WERI-Rb-1 (cell line): ENCODE measurements around the gene HTR1A.

Experiments used
- DNase-seq: peaks from one replicate; pipeline ENCODE4 v3.0.0-alpha.2; 2020
- H3K27ac ChIP-seq: fragments of 250-450 bp; sonication (Bioruptor Pico); 2 replicates; pipeline ENCODE4 v1.5.1; 2020; ENCODE audit warnings: mild to moderate bottlenecking, moderate library complexity
- H3K27me3 ChIP-seq: fragments of 250-450 bp; sonication (Bioruptor Pico); 2 replicates; pipeline ENCODE4 v1.5.1; 2021; ENCODE audit warnings: mild to moderate bottlenecking, low read depth, moderate library complexity; ENCODE audit not compliant: insufficient read depth, severe bottlenecking
- H3K36me3 ChIP-seq: fragments of 250-450 bp; sonication (Bioruptor Pico); 2 replicates; pipeline ENCODE4 v1.5.1; 2020; ENCODE audit warnings: mild to moderate bottlenecking, moderate library complexity
- H3K4me3 ChIP-seq: 2 replicates; pipeline ENCODE4 v1.5.1; 2011; ENCODE audit warnings: low read depth, mild to moderate bottlenecking, control low read depth, low read length
- H3K9me3 ChIP-seq: fragments of 250-450 bp; sonication (Bioruptor Pico); 2 replicates; pipeline ENCODE4 v1.5.1; 2021; ENCODE audit warnings: mild to moderate bottlenecking, moderate library complexity; ENCODE audit not compliant: severe bottlenecking
- TF ChIP-seq, protein P1 (sequence below): IDR thresholded peaks from 2 replicates; pipeline ENCODE4 v1.5.1; 2011; ENCODE audit warnings: low read depth, mild to moderate bottlenecking, control low read depth, inconsistent platforms, low read length

Gene HTR1A

DNA sequence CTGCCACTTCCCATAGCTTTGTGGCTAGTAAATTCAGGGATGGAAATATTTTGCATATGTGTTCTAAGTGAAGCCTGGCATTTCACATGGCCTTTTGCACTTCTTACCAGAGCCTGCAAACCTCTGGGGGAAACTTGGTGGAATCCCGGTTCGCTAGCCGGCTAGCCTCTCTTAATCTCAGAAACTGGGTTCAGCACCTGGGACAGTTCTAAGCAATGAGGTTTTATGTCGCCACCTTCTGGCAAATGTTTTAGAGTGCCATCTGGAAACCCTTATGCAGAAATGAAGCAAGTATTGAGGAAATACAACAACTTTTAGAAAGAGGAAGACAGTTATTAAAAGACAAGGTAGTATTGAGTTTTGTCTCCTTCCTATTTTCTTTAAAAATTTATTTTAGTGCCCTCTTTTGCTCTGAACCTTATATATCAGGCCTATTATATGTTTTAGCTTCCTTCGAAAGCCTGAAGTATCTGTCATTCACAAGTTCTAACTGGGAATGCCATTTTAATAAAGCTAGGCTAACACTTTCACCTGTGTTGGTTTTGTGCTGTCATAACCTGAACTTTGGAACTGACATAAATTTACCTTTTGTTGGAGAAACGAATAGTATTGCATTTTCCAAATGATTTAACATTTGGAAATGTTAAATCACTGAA lies 963 bp upstream of the HTR1A start:
- Histone ChIP-seq H3K4me3 (peak overlapping the region; percentile 67), H3K27ac (no peak overlapping the region), H3K27me3 (peaks cover 4% of the 10 kb centered on the region), H3K36me3 (no peaks in the 10 kb centered on the region), H3K9me3 (no peaks in the 10 kb centered on the region)
- peak; percentile 57 for DNase-seq
- TF ChIP-seq, protein P1, sequence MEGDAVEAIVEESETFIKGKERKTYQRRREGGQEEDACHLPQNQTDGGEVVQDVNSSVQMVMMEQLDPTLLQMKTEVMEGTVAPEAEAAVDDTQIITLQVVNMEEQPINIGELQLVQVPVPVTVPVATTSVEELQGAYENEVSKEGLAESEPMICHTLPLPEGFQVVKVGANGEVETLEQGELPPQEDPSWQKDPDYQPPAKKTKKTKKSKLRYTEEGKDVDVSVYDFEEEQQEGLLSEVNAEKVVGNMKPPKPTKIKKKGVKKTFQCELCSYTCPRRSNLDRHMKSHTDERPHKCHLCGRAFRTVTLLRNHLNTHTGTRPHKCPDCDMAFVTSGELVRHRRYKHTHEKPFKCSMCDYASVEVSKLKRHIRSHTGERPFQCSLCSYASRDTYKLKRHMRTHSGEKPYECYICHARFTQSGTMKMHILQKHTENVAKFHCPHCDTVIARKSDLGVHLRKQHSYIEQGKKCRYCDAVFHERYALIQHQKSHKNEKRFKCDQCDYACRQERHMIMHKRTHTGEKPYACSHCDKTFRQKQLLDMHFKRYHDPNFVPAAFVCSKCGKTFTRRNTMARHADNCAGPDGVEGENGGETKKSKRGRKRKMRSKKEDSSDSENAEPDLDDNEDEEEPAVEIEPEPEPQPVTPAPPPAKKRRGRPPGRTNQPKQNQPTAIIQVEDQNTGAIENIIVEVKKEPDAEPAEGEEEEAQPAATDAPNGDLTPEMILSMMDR, result peak; percentile 61

DNA sequence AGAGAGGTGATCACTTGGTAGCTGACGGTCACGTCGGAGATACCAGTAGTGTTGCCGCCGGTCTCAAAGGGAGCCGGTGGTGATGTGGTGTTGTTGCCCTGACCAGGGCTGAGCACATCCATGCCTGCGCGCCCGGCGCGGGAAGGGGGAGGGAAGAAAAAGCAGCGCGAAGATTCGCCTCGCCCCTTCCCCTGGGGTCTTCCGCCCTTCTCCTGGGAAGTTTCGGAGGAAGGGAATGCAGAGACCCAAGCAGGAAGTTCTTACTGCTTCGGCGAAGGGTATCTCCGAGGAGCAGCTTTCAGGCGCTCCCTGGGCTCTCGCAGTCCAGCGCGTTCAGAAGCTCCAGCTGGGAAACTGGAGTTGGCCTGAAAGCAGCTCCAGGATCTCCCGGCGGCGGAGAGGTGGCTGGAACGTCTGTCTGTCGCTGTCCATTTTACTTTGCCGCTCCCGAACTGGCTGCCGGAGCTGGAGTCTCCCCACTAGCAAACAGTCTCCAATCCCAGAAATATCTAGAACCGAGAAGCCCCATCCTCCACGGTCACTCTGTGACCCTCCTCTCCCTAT lies 565 bp downstream of the HTR1A start:
- no peaks in the 10 kb centered on the region for H3K9me3 ChIP-seq
- peak; percentile 32 for DNase-seq
- H3K27ac ChIP-seq, result no peak overlapping the region
- peaks cover 4% of the 10 kb centered on the region for H3K27me3 ChIP-seq
- peak overlapping the region; percentile 67 for H3K4me3 ChIP-seq
- TF ChIP-seq, protein P1, result no peak
- H3K36me3 ChIP-seq, result no peaks in the 10 kb centered on the region

DNA sequence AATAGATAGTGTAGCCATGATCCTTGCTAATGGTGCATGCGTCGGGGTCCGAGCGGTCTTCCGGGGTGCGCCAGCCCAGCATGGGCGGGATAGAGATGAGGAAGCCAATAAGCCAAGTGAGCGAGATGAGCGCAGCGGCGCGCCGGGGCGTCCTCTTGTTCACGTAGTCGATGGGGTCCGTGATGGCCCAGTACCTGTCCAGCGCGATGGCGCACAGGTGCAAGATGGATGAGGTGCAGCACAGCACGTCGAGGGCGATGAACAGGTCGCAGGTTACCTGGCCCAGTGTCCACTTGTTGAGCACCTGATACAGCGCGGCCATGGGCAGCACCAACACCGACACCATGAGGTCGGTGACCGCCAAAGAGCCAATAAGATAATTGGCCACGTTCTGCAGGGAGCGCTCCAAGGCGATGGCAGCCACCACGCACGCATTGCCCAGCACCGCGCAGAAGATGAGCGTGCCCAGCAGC lies 1.1 kb downstream of the HTR1A start:
- no peaks in the 10 kb centered on the region for H3K9me3 ChIP-seq
- H3K36me3 ChIP-seq, result no peaks in the 10 kb centered on the region
- DNase-seq, result peak; percentile 35
- no peak overlapping the region for H3K27ac ChIP-seq
- peak overlapping the region; percentile 67 for H3K4me3 ChIP-seq
- H3K27me3 ChIP-seq, result peaks cover 4% of the 10 kb centered on the region
- TF ChIP-seq, protein P1, result no peak

DNA sequence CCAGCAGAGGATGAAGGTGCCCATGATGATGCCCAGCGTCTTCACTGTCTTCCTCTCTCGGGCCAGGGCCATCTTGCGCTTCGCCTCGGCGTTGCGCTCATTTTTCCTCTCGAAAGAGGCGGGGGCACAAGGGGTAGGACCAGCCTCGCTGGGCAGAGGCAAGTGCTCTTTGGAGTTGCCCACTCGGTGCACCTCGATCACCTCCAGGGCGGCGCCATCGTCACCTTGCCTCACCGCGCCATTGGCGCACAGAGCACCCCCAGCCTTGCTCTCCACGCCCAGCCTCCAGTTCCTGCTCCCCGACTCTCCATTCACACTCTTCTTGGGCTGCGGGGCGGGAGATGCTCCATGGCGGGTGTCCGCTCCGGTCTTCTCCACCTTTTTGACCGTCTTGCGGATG lies 1.6 kb downstream of the HTR1A start:
- peak; percentile 47 for DNase-seq
- Histone ChIP-seq H3K27ac (no peak overlapping the region), H3K4me3 (peak overlapping the region; percentile 67), H3K27me3 (peaks cover 4% of the 10 kb centered on the region), H3K9me3 (no peaks in the 10 kb centered on the region), H3K36me3 (no peaks in the 10 kb centered on the region)
- TF ChIP-seq, protein P1, result peak; percentile 59

DNA sequence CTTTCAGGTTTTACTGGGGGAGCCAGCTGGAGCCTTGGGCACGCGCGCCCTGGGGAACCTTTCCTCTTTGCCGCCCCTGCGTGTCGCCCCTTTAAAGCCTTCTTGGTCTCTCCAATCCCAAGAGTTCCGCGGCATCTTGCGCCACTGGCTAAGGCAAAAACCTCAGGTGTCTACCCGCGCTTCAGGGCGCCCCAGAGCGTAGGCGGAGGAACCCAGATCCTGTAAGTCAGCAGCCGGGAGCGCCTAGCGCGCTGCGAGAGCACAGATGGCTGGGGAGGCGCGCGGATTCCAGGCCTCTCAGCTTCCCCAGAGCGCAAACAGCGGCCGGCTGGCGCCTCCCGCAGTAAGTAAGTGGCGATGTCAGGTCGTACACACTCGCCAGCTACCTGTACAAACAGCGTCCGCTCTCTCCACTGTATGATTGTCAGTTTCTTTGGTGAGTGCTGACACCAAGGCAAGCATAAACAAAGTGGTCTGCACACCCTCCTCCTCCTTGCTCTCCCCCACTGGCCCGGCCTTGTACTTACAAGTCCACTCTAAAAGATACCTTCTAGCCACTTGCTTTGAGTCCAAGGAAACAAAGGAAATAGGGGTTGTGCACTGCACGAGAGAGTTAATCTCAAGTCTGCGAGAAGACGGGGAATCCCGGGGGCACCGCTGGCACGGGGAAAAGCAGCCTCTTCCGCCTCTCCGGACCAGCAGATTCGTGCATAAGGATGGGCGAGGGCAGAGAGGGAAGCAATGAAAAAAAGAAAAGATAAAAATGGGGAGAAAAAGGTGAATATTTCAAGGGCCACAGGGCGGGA lies 2.9 kb downstream of the HTR1A start:
- Histone ChIP-seq H3K36me3 (no peaks in the 10 kb centered on the region), H3K27me3 (peaks cover 4% of the 10 kb centered on the region), H3K9me3 (no peaks in the 10 kb centered on the region), H3K27ac (peak overlapping the region; percentile 37; the same call in 1 of the 2 replicates), H3K4me3 (peak overlapping the region; percentile 67)
- TF ChIP-seq, protein P1, result peak; percentile 93
- peak; percentile 92 for DNase-seq
